ENCODE data around the gene GRIN3A.
A peak's percentile ranks its signal among the peaks of the same experiment; 100 is the strongest.

GRIN3A gene

GRCh38 chr9:101706261-101706798 is 32.1 kb downstream of the GRIN3A start:
- no peak overlapping the region for H3K4me3 ChIP-seq (ENCODE audit: low read length in 2 of 2)
- H3K9ac ChIP-seq (ENCODE audit: low read length in 2 of 2): no peak overlapping the region
- H3K9me3 ChIP-seq (ENCODE audit: control insufficient read depth in 2 of 2, low read length in 2 of 2): no peaks in the 10 kb centered on the region
- peaks cover 5 to 11% of the 10 kb centered on the region in 2 donors for H3K27me3 ChIP-seq (ENCODE audit: control insufficient read depth in 1 of 2, insufficient read depth in 2 of 2, low read length in 2 of 2)
- H3K27ac ChIP-seq (ENCODE audit: low read length): no peak overlapping the region
- no peaks in the 10 kb centered on the region for H3K36me3 ChIP-seq (ENCODE audit: control insufficient read depth in 2 of 2, insufficient read depth in 2 of 2, low read length in 2 of 2)
- no peaks in the 10 kb centered on the region for H3K4me1 ChIP-seq (ENCODE audit: control insufficient read depth, insufficient read depth, low read length)

- Histone ChIP-seq H3K4me1 (ENCODE audit: control insufficient read depth, insufficient read depth, low read length) (no peaks in the 10 kb centered on the region), H3K27ac (ENCODE audit: low read length) (no peak overlapping the region), H3K27me3 (ENCODE audit: control insufficient read depth in 1 of 2, insufficient read depth in 2 of 2, low read length in 2 of 2) (peaks cover 5 to 9% of the 10 kb centered on the region in 2 donors), H3K36me3 (ENCODE audit: control insufficient read depth in 2 of 2, insufficient read depth in 2 of 2, low read length in 2 of 2) (no peaks in the 10 kb centered on the region), H3K9ac (ENCODE audit: low read length in 2 of 2) (no peak overlapping the region), H3K4me3 (ENCODE audit: low read length in 2 of 2) (peak overlapping the region; percentile 52 to 54), H3K9me3 (ENCODE audit: control insufficient read depth in 2 of 2, low read length in 2 of 2) (no peaks in the 10 kb centered on the region)
These were observed 33.2 kb downstream of the GRIN3A start for GRCh38 chr9:101705135-101705661.

GRCh38 chr9:101702257-101702656 is 36.2 kb downstream of the GRIN3A start:
- no peaks in the 10 kb centered on the region for H3K36me3 ChIP-seq (ENCODE audit: control insufficient read depth in 2 of 2, insufficient read depth in 2 of 2, low read length in 2 of 2)
- peaks cover 5 to 9% of the 10 kb centered on the region in 2 donors for H3K27me3 ChIP-seq (ENCODE audit: control insufficient read depth in 1 of 2, insufficient read depth in 2 of 2, low read length in 2 of 2)
- no peak overlapping the region for H3K27ac ChIP-seq (ENCODE audit: low read length)
- H3K4me3 ChIP-seq (ENCODE audit: low read length in 2 of 2): no peak overlapping the region
- H3K9ac ChIP-seq (ENCODE audit: low read length in 2 of 2): no peak overlapping the region
- no peaks in the 10 kb centered on the region for H3K9me3 ChIP-seq (ENCODE audit: control insufficient read depth in 2 of 2, low read length in 2 of 2)
- no peaks in the 10 kb centered on the region for H3K4me1 ChIP-seq (ENCODE audit: control insufficient read depth, insufficient read depth, low read length)

GRCh38 chr9:101693546-101694336 is 44.7 kb downstream of the GRIN3A start:
- H3K27ac ChIP-seq (ENCODE audit: low read length): no peak overlapping the region
- no peaks in the 10 kb centered on the region for H3K27me3 ChIP-seq (ENCODE audit: control insufficient read depth in 1 of 2, insufficient read depth in 2 of 2, low read length in 2 of 2)
- no peaks in the 10 kb centered on the region for H3K4me1 ChIP-seq (ENCODE audit: control insufficient read depth, insufficient read depth, low read length)
- no peaks in the 10 kb centered on the region for H3K9me3 ChIP-seq (ENCODE audit: control insufficient read depth in 2 of 2, low read length in 2 of 2)
- no peak overlapping the region for H3K9ac ChIP-seq (ENCODE audit: low read length in 2 of 2)
- H3K4me3 ChIP-seq (ENCODE audit: low read length in 2 of 2): no peak overlapping the region
- no peaks in the 10 kb centered on the region for H3K36me3 ChIP-seq (ENCODE audit: control insufficient read depth in 2 of 2, insufficient read depth in 2 of 2, low read length in 2 of 2)

GRCh38 chr9:101691657-101692056 is 46.8 kb downstream of the GRIN3A start:
- H3K27me3 ChIP-seq (ENCODE audit: control insufficient read depth in 1 of 2, insufficient read depth in 2 of 2, low read length in 2 of 2): no peaks in the 10 kb centered on the region
- no peaks in the 10 kb centered on the region for H3K9me3 ChIP-seq (ENCODE audit: control insufficient read depth in 2 of 2, low read length in 2 of 2)
- H3K36me3 ChIP-seq (ENCODE audit: control insufficient read depth in 2 of 2, insufficient read depth in 2 of 2, low read length in 2 of 2): no peaks in the 10 kb centered on the region
- no peak overlapping the region for H3K4me3 ChIP-seq (ENCODE audit: low read length in 2 of 2)
- no peak overlapping the region for H3K9ac ChIP-seq (ENCODE audit: low read length in 2 of 2)
- no peaks in the 10 kb centered on the region for H3K4me1 ChIP-seq (ENCODE audit: control insufficient read depth, insufficient read depth, low read length)
- H3K27ac ChIP-seq (ENCODE audit: low read length): no peak overlapping the region

- no peaks in the 10 kb centered on the region for H3K27me3 ChIP-seq (ENCODE audit: control insufficient read depth in 1 of 2, insufficient read depth in 2 of 2, low read length in 2 of 2)
- H3K27ac ChIP-seq (ENCODE audit: low read length): no peak overlapping the region
- no peak overlapping the region for H3K9ac ChIP-seq (ENCODE audit: low read length in 2 of 2)
These were observed 49.4 kb downstream of the GRIN3A start for GRCh38 chr9:101689039-101689438.

GRCh38 chr9:101684665-101685064 is 53.8 kb downstream of the GRIN3A start:
- Histone ChIP-seq H3K9me3 (ENCODE audit: control insufficient read depth in 2 of 2, low read length in 2 of 2) (no peaks in the 10 kb centered on the region), H3K4me1 (ENCODE audit: control insufficient read depth, insufficient read depth, low read length) (no peaks in the 10 kb centered on the region)

More at GRCh38 chr9:101689039-101689438, 49.4 kb downstream of the GRIN3A start:
- Histone ChIP-seq H3K4me1 (ENCODE audit: control insufficient read depth, insufficient read depth, low read length) (no peaks in the 10 kb centered on the region), H3K36me3 (ENCODE audit: control insufficient read depth in 2 of 2, insufficient read depth in 2 of 2, low read length in 2 of 2) (no peaks in the 10 kb centered on the region), H3K4me3 (ENCODE audit: low read length in 2 of 2) (no peak overlapping the region), H3K9me3 (ENCODE audit: control insufficient read depth in 2 of 2, low read length in 2 of 2) (no peaks in the 10 kb centered on the region)

GRCh38 chr9:101683236-101683635 is 55.2 kb downstream of the GRIN3A start:
- H3K27me3 ChIP-seq (ENCODE audit: control insufficient read depth in 1 of 2, insufficient read depth in 2 of 2, low read length in 2 of 2): no peaks in the 10 kb centered on the region
- H3K9ac ChIP-seq (ENCODE audit: low read length in 2 of 2): no peak overlapping the region
- H3K9me3 ChIP-seq (ENCODE audit: control insufficient read depth in 2 of 2, low read length in 2 of 2): no peaks in the 10 kb centered on the region
- H3K36me3 ChIP-seq (ENCODE audit: control insufficient read depth in 2 of 2, insufficient read depth in 2 of 2, low read length in 2 of 2): no peaks in the 10 kb centered on the region
- no peak overlapping the region for H3K27ac ChIP-seq (ENCODE audit: low read length)
- no peak overlapping the region for H3K4me3 ChIP-seq (ENCODE audit: low read length in 2 of 2)
- H3K4me1 ChIP-seq (ENCODE audit: control insufficient read depth, insufficient read depth, low read length): no peaks in the 10 kb centered on the region

More at GRCh38 chr9:101684665-101685064, 53.8 kb downstream of the GRIN3A start:
- Histone ChIP-seq H3K4me3 (ENCODE audit: low read length in 2 of 2) (no peak overlapping the region), H3K27me3 (ENCODE audit: control insufficient read depth in 1 of 2, insufficient read depth in 2 of 2, low read length in 2 of 2) (no peaks in the 10 kb centered on the region), H3K36me3 (ENCODE audit: control insufficient read depth in 2 of 2, insufficient read depth in 2 of 2, low read length in 2 of 2) (no peaks in the 10 kb centered on the region), H3K9ac (ENCODE audit: low read length in 2 of 2) (no peak overlapping the region), H3K27ac (ENCODE audit: low read length) (no peak overlapping the region)

GRCh38 chr9:101677861-101678260 is 60.6 kb downstream of the GRIN3A start:
- no peaks in the 10 kb centered on the region for H3K9me3 ChIP-seq (ENCODE audit: control insufficient read depth in 2 of 2, low read length in 2 of 2)
- no peaks in the 10 kb centered on the region for H3K36me3 ChIP-seq (ENCODE audit: control insufficient read depth in 2 of 2, insufficient read depth in 2 of 2, low read length in 2 of 2)
- no peak overlapping the region for H3K9ac ChIP-seq (ENCODE audit: low read length in 2 of 2)
- H3K27ac ChIP-seq (ENCODE audit: low read length): no peak overlapping the region
- no peak overlapping the region for H3K4me3 ChIP-seq (ENCODE audit: low read length in 2 of 2)
- no peaks in the 10 kb centered on the region for H3K4me1 ChIP-seq (ENCODE audit: control insufficient read depth, insufficient read depth, low read length)
- H3K27me3 ChIP-seq (ENCODE audit: control insufficient read depth in 1 of 2, insufficient read depth in 2 of 2, low read length in 2 of 2): no peaks in the 10 kb centered on the region

- Histone ChIP-seq H3K27me3 (ENCODE audit: control insufficient read depth in 1 of 2, insufficient read depth in 2 of 2, low read length in 2 of 2) (no peaks in the 10 kb centered on the region), H3K4me1 (ENCODE audit: control insufficient read depth, insufficient read depth, low read length) (no peaks in the 10 kb centered on the region), H3K9ac (ENCODE audit: low read length in 2 of 2) (no peak overlapping the region), H3K27ac (ENCODE audit: low read length) (no peak overlapping the region), H3K36me3 (ENCODE audit: control insufficient read depth in 2 of 2, insufficient read depth in 2 of 2, low read length in 2 of 2) (no peaks in the 10 kb centered on the region), H3K9me3 (ENCODE audit: control insufficient read depth in 2 of 2, low read length in 2 of 2) (no peaks in the 10 kb centered on the region), H3K4me3 (ENCODE audit: low read length in 2 of 2) (no peak overlapping the region)
These were observed 63.1 kb downstream of the GRIN3A start for GRCh38 chr9:101675341-101675740.

GRCh38 chr9:101674165-101674564 is 64.3 kb downstream of the GRIN3A start:
- H3K27me3 ChIP-seq (ENCODE audit: control insufficient read depth in 1 of 2, insufficient read depth in 2 of 2, low read length in 2 of 2): no peaks in the 10 kb centered on the region
- H3K4me1 ChIP-seq (ENCODE audit: control insufficient read depth, insufficient read depth, low read length): no peaks in the 10 kb centered on the region
- H3K27ac ChIP-seq (ENCODE audit: low read length): no peak overlapping the region
- H3K9me3 ChIP-seq (ENCODE audit: control insufficient read depth in 2 of 2, low read length in 2 of 2): no peaks in the 10 kb centered on the region
- no peak overlapping the region for H3K9ac ChIP-seq (ENCODE audit: low read length in 2 of 2)
- H3K36me3 ChIP-seq (ENCODE audit: control insufficient read depth in 2 of 2, insufficient read depth in 2 of 2, low read length in 2 of 2): no peaks in the 10 kb centered on the region
- H3K4me3 ChIP-seq (ENCODE audit: low read length in 2 of 2): no peak overlapping the region

All from stomach smooth muscle (tissue), 2 donors.